Fibroblast of lung (primary cell): ENCODE data around the gene CNOT8. TPM values are rescaled to one million over a fixed set of nuclear protein-coding genes. Genes with fewer than 3 reads are reported as not detected.

Experiments
- DNase-seq, 2 donors: peaks; one replicate each; pipeline versions ENCODE4 v3.0.0 to v3.0.0-alpha.2; 2010; ENCODE audit warnings: low read depth in 2 of 2
- H2AFZ ChIP-seq: 2 replicates; pipeline ENCODE4 v1.5.1; 2012; ENCODE audit warnings: low read length, control low read depth, inconsistent platforms
- H3K27ac ChIP-seq: 2 replicates; pipeline ENCODE4 v1.5.1; 2011; ENCODE audit warnings: low read length, control low read depth; ENCODE audit not compliant: insufficient read depth
- H3K27me3 ChIP-seq: 2 replicates; pipeline ENCODE4 v1.5.1; 2011; ENCODE audit warnings: mild to moderate bottlenecking, low read length; ENCODE audit not compliant: control insufficient read depth, insufficient read depth
- H3K36me3 ChIP-seq: 2 replicates; pipeline ENCODE4 v1.5.1; 2011; ENCODE audit warnings: low read length; ENCODE audit not compliant: control insufficient read depth, insufficient read depth
- H3K4me1 ChIP-seq: 2 replicates; pipeline ENCODE4 v1.5.1; 2011; ENCODE audit warnings: low read length; ENCODE audit not compliant: control insufficient read depth, insufficient read depth; ENCODE audit errors: extremely low read depth
- H3K4me2 ChIP-seq: 2 replicates; pipeline ENCODE4 v1.5.1; 2011; ENCODE audit warnings: low read length, control low read depth; ENCODE audit not compliant: insufficient read depth; ENCODE audit errors: extremely low read depth
- H3K4me3 ChIP-seq, 4 experiments: fragments of 200-600 bp in 1 of 4; sonication (generic) in 1 of 4; replicated peaks in 1 of 4; 2 replicates each; pipeline ENCODE4 v1.5.1; 2011 to 2016; ENCODE audit warnings: low read length in 4 of 4, low read depth in 3 of 4, mild to moderate bottlenecking in 3 of 4, control low read depth in 2 of 4, inconsistent platforms in 1 of 4, mixed read lengths in 1 of 4; ENCODE audit not compliant: insufficient read depth in 1 of 4; ENCODE audit errors: control extremely low read depth in 1 of 4
- H3K79me2 ChIP-seq: 2 replicates; pipeline ENCODE4 v1.5.1; 2012; ENCODE audit warnings: mild to moderate bottlenecking, low read length, inconsistent platforms; ENCODE audit not compliant: control insufficient read depth, insufficient read depth
- H3K9ac ChIP-seq: 2 replicates; pipeline ENCODE4 v1.5.1; 2011; ENCODE audit warnings: mild to moderate bottlenecking, low read length, control low read depth; ENCODE audit not compliant: insufficient read depth
- H3K9me3 ChIP-seq: 2 replicates; pipeline ENCODE4 v1.5.1; 2012; ENCODE audit warnings: low read depth, low read length; ENCODE audit not compliant: control insufficient read depth, insufficient read depth
- H4K20me1 ChIP-seq: 2 replicates; pipeline ENCODE4 v1.5.1; 2011; ENCODE audit warnings: low read length; ENCODE audit not compliant: control insufficient read depth, insufficient read depth; ENCODE audit errors: extremely low read depth
- CTCF ChIP-seq, 2 donors: IDR thresholded peaks in 1 of 2; conservative IDR thresholded peaks in 1 of 2; 1 replicate in 1 of 2; 2 replicates in 1 of 2; pipeline ENCODE4 v1.5.1; 2011 to 2012; ENCODE audit warnings: low read length in 2 of 2, control low read depth in 1 of 2, inconsistent platforms in 1 of 2, low read depth in 1 of 2, mild to moderate bottlenecking in 1 of 2
- EZH2 ChIP-seq: IDR thresholded peaks from 2 replicates; pipeline ENCODE4 v1.5.1; 2012; ENCODE audit warnings: low read length, control low read depth, mild to moderate bottlenecking; ENCODE audit errors: missing control alignments
- polyA plus RNA-seq, 2 donors: library from polyadenylated mRNA; depleted of rRNA in 1 of 2; stranded (reverse) in 1 of 2; unstranded in 1 of 2; fragments of >200 nt; gene quantifications; 2 replicates each; pipeline ENCODE4 v1.2.1, GENCODE V29; 2011 to 2012; ENCODE audit warnings: missing spikeins in 1 of 2
- total RNA-seq: library from RNA; depleted of rRNA; stranded (reverse); fragments of >200 nt; gene quantifications from 2 replicates; pipeline ENCODE4 v1.2.1, GENCODE V29; 2014

The CNOT8 gene
- total and polyA plus RNA-seq, 2 donors (not counting 1 experiment from before 2014, with no cell fraction given): 50.7 to 66.7 TPM

GRCh38 chr5:154813158-154813557 lies 45.3 kb upstream of the CNOT8 start:
- Histone ChIP-seq H3K9ac (no peak overlapping the region), H3K79me2 (no peaks in the 10 kb centered on the region), H3K27ac (no peak overlapping the region), H3K36me3 (peaks cover 29% of the 10 kb centered on the region), H3K4me3 (no peak overlapping the region), H3K27me3 (no peaks in the 10 kb centered on the region), H2AFZ (no peak overlapping the region), H3K4me2 (no peak overlapping the region), H4K20me1 (no peaks in the 10 kb centered on the region), H3K4me1 (no peaks in the 10 kb centered on the region), H3K9me3 (no peaks in the 10 kb centered on the region)
- DNase-seq: no peak
- TF ChIP-seq EZH2 (no peak), CTCF (conservative IDR thresholded peaks at IDR 0.05 in 1 of 2, IDR thresholded peaks at IDR 0.05 in 1 of 2; ENCODE audit: low read depth in 1 of 2, low read length in 2 of 2) (no peak)

GRCh38 chr5:154813736-154814135 lies 44.7 kb upstream of the CNOT8 start:
- H3K36me3 ChIP-seq: peaks cover 29% of the 10 kb centered on the region
- H3K27ac ChIP-seq: no peak overlapping the region
- no peak overlapping the region for H3K9ac ChIP-seq
- H3K79me2 ChIP-seq: no peaks in the 10 kb centered on the region
- no peaks in the 10 kb centered on the region for H3K4me1 ChIP-seq
- no peaks in the 10 kb centered on the region for H3K9me3 ChIP-seq
- no peak overlapping the region for H2AFZ ChIP-seq
- no peaks in the 10 kb centered on the region for H3K27me3 ChIP-seq
- no peak overlapping the region for H3K4me3 ChIP-seq
- no peak for DNase-seq
- H4K20me1 ChIP-seq: no peaks in the 10 kb centered on the region
- no peak for TF ChIP-seq EZH2
- no peak for TF ChIP-seq CTCF (conservative IDR thresholded peaks at IDR 0.05 in 1 of 2, IDR thresholded peaks at IDR 0.05 in 1 of 2; ENCODE audit: low read depth in 1 of 2, low read length in 2 of 2)
- no peak overlapping the region for H3K4me2 ChIP-seq

GRCh38 chr5:154815025-154815424 lies 43.4 kb upstream of the CNOT8 start:
- Histone ChIP-seq H3K9ac (no peak overlapping the region), H3K27ac (no peak overlapping the region), H3K4me1 (no peaks in the 10 kb centered on the region), H4K20me1 (no peaks in the 10 kb centered on the region), H3K4me3 (no peak overlapping the region), H3K79me2 (no peaks in the 10 kb centered on the region), H2AFZ (no peak overlapping the region), H3K9me3 (no peaks in the 10 kb centered on the region), H3K4me2 (no peak overlapping the region), H3K27me3 (no peaks in the 10 kb centered on the region), H3K36me3 (peaks cover 30% of the 10 kb centered on the region)
- no peak for DNase-seq
- TF ChIP-seq CTCF (conservative IDR thresholded peaks at IDR 0.05 in 1 of 2, IDR thresholded peaks at IDR 0.05 in 1 of 2; ENCODE audit: low read depth in 1 of 2, low read length in 2 of 2): no peak
- TF ChIP-seq EZH2: no peak
